ENCODE measurements around the gene ERICH6B.

GRCh38 chr13:45623516-45624090, 8.1 kb upstream of the ERICH6B start:
- TF ChIP-seq GTF2F1 (IDR thresholded peaks at IDR 0.05; ENCODE audit: borderline replicate concordance, low read depth, low read length) (no peak), POLR2AphosphoS5 (IDR thresholded peaks at IDR 0.05; ENCODE audit: low read depth, low read length) (no peak), ATF3 (IDR thresholded peaks at IDR 0.05; ENCODE audit: insufficient read depth, low read depth, low read length) (no peak), CTCF (IDR thresholded peaks at IDR 0.05; ENCODE audit: control extremely low read depth in 1 of 3, insufficient read depth in 1 of 3, low read depth in 1 of 3, low read length in 3 of 3) (peak; percentile 6 to 60 (median 58)), CBX5 (IDR thresholded peaks at IDR 0.05; ENCODE audit: low read depth, low read length) (no peak), POLR2A (IDR thresholded peaks at IDR 0.05; ENCODE audit: control extremely low read depth in 1 of 2, low read depth in 2 of 2, low read length in 2 of 2) (no peak), YY1 (IDR thresholded peaks at IDR 0.05; ENCODE audit: low read depth, low read length) (no peak), NRF1 (IDR thresholded peaks at IDR 0.05; ENCODE audit: low read depth, low read length) (no peak), EZH2 (IDR thresholded peaks at IDR 0.05; ENCODE audit: low read depth, low read length, severe bottlenecking) (no peak), SRF (IDR thresholded peaks at IDR 0.05; ENCODE audit: low read depth, low read length) (no peak), RAD21 (IDR thresholded peaks at IDR 0.05 in 1 of 2, conservative IDR thresholded peaks at IDR 0.05 in 1 of 2; ENCODE audit: low read depth in 2 of 2, low read length in 2 of 2) (peak; percentile 71 to 72), KDM5A (IDR thresholded peaks at IDR 0.05; ENCODE audit: low read length) (no peak), JUND (IDR thresholded peaks at IDR 0.05; ENCODE audit: low read length) (no peak), MAX (IDR thresholded peaks at IDR 0.05) (no peak)
